GM12892 (cell line): ENCODE results near the gene KCNT2.

Experiments used
- POLR2A ChIP-seq: IDR thresholded peaks from 2 replicates; pipeline ENCODE4 v1.6.1; 2011; ENCODE audit warnings: low read depth, low read length, control low read depth
- POLR2AphosphoS5 ChIP-seq: IDR thresholded peaks from 2 replicates; pipeline ENCODE4 v1.6.1; 2011; ENCODE audit warnings: low read depth, low read length, control low read depth

GRCh38 chr1:196510451-196510850 lies 97.8 kb downstream of the KCNT2 start:
- no peak for TF ChIP-seq POLR2AphosphoS5
- no peak for TF ChIP-seq POLR2A
